K562 (cell line): ENCODE data around the gene ZNF143. TPM values are rescaled to one million over a fixed set of nuclear protein-coding genes. Genes with fewer than 3 reads are reported as not detected.

Experiments used
- ADNP ChIP-seq: fragments of 200-800 bp; sonication (Bioruptor generic); IDR thresholded peaks from 2 replicates; pipeline ENCODE4 v1.6.1; 2016; ENCODE audit warnings: missing genetic modification characterization, missing compliant biosample characterization
- CBX3 ChIP-seq, 2 experiments: IDR thresholded peaks; 1 replicate in 1 of 2; 2 replicates in 1 of 2; pipeline ENCODE4 v1.6.1; 2012; ENCODE audit warnings: inconsistent platforms in 2 of 2, low read length in 2 of 2, borderline replicate concordance in 1 of 2, control low read depth in 1 of 2
- ETV6 ChIP-seq, 3 experiments: fragments of 150-350 bp in 1 of 3; sonication (generic) in 1 of 3; formaldehyde crosslinking in 1 of 3; IDR thresholded peaks; 2 replicates each; pipeline versions ENCODE4 v1.6.1 to v1.8.0; 2014 to 2022; ENCODE audit warnings: borderline replicate concordance in 2 of 3, low read depth in 2 of 3, antibody characterized with exemption in 1 of 3, low read length in 1 of 3, mild to moderate bottlenecking in 1 of 3, missing genetic modification reagents in 1 of 3
- MEF2A ChIP-seq: IDR thresholded peaks from 2 replicates; pipeline ENCODE4 v1.6.1; 2011; ENCODE audit warnings: low read depth, mild to moderate bottlenecking, low read length, moderate library complexity; ENCODE audit not compliant: control insufficient read depth
- MGA ChIP-seq: fragments of 450-650 bp; IDR thresholded peaks from 2 replicates; pipeline ENCODE4 v1.6.1; 2016; ENCODE audit warnings: mild to moderate bottlenecking, moderate library complexity
- PURB ChIP-seq: sonication (generic); formaldehyde crosslinking; IDR thresholded peaks from 2 replicates; pipeline ENCODE4 v1.9.0; 2021; ENCODE audit warnings: low read depth, mild to moderate bottlenecking, missing genetic modification reagents
- RBM39 ChIP-seq: fragments of 200-400 bp; formaldehyde crosslinking; optimal IDR thresholded peaks from 2 replicates; pipeline ENCODE3; 2018; ENCODE audit warnings: low read depth, low read length
- SMARCE1 ChIP-seq: fragments of 450-650 bp; IDR thresholded peaks from 2 replicates; pipeline ENCODE4 v1.7.1; 2016; ENCODE audit warnings: mild to moderate bottlenecking
- SP1 ChIP-seq: sonication (generic); formaldehyde crosslinking; IDR thresholded peaks from 2 replicates; pipeline ENCODE4 v1.8.1; 2022; ENCODE audit warnings: mild to moderate bottlenecking, missing genetic modification reagents
- TRIM28 ChIP-seq: fragments of 450-650 bp; IDR thresholded peaks from 2 replicates; pipeline ENCODE4 v1.6.1; 2017
- ZNF121 ChIP-seq: sonication (generic); formaldehyde crosslinking; conservative IDR thresholded peaks from 2 replicates; pipeline ENCODE4 v1.8.0; 2022; ENCODE audit warnings: missing genetic modification reagents
- ZNF583 ChIP-seq: fragments of 250-450 bp; sonication (Bioruptor Pico); IDR thresholded peaks from 2 replicates; pipeline ENCODE4 v1.4.0; 2020
- ZNF584 ChIP-seq: fragments of 200-800 bp; sonication (Bioruptor generic); IDR thresholded peaks from 2 replicates; pipeline ENCODE4 v1.6.1; 2016; ENCODE audit warnings: low read depth, mild to moderate bottlenecking, missing genetic modification characterization, missing compliant biosample characterization
- polyA plus RNA-seq, 8 experiments: library from polyadenylated mRNA; depleted of rRNA in 4 of 8; stranded (reverse) in 5 of 8; unstranded in 3 of 8; fragments of >200 nt; fragmentation: Nextera tagmentation in 2 of 8; fragmentation: Illumina TruSeq in 1 of 8; extraction: Ambion mirVana in 2 of 8; extraction: Trizol in 1 of 8; gene quantifications; 2 replicates each; pipeline versions ENCODE4 v1.2.1 to v1.2.3, GENCODE V29; 2011 to 2014; ENCODE audit warnings: inconsistent platforms in 1 of 8, missing spikeins in 1 of 8
- total RNA-seq, 7 experiments: library from RNA; depleted of rRNA in 6 of 7; stranded (reverse); fragments of >200 nt in 6 of 7; fragmentation: Illumina TruSeq in 2 of 7; extraction: Trizol in 2 of 7; gene quantifications; 2 replicates each; pipeline versions ENCODE4 v1.2.1 to v1.2.3, GENCODE V29; 2011 to 2021; ENCODE audit warnings: low replicate concordance in 1 of 7

The ZNF143 gene
- total and polyA plus RNA-seq, 9 of the 15 experiments (the other 6 are each of a cell fraction or from before 2014, with no cell fraction given), result 18.4 to 58.5 (median 27.1) TPM

GRCh38 chr11:9573052-9573774 is 112.4 kb downstream of the ZNF143 start, which contains the start of gene WEE1 (continued):
- peak; percentile 90 for TF ChIP-seq SP1 (CRISPR knock-in tag)
- no peak; the same call in 1 of the 2 replicates for TF ChIP-seq ZNF584 (CRISPR knock-in tag)
- TF ChIP-seq RBM39, result no peak
- no peak; the same call in 1 of the 2 replicates for TF ChIP-seq MEF2A
- TF ChIP-seq ADNP (tag), result no peak
- TF ChIP-seq ZNF583 (CRISPR knock-in tag), result peak; percentile 84
- no peak for TF ChIP-seq SMARCE1
- no peak for TF ChIP-seq ZNF121 (CRISPR knock-in tag)
- TF ChIP-seq MGA, result peak; percentile 83
- no peak for TF ChIP-seq PURB (CRISPR knock-in tag)
- TF ChIP-seq ETV6 (IDR thresholded peaks at IDR 0.05; ENCODE audit: borderline replicate concordance in 1 of 2, low read depth in 2 of 2, low read length in 1 of 2), result no peak
- TF ChIP-seq ETV6 (CRISPR knock-in tag; IDR thresholded peaks at IDR 0.05; ENCODE audit: borderline replicate concordance), result no peak
- TF ChIP-seq CBX3 (IDR thresholded peaks at IDR 0.05; ENCODE audit: borderline replicate concordance in 1 of 2, low read length in 2 of 2), result no peak
- no peak for TF ChIP-seq TRIM28
